ENCODE results near the gene CD80.

CD80 gene

GRCh38 chr3:119500265-119500664, 59.1 kb downstream of the CD80 start:
- Histone ChIP-seq H3K27me3 (ENCODE audit: control insufficient read depth, insufficient read depth, low read length) (no peaks in the 10 kb centered on the region), H3K27ac (ENCODE audit: low read depth, low read length) (no peak overlapping the region), H3K9ac (ENCODE audit: low read length) (no peak overlapping the region), H3K4me3 (ENCODE audit: low read length) (no peak overlapping the region), H3K4me1 (ENCODE audit: control insufficient read depth, insufficient read depth, low read length) (peaks cover 11% of the 10 kb centered on the region), H3K36me3 (ENCODE audit: control insufficient read depth, insufficient read depth, low read length) (no peaks in the 10 kb centered on the region)

- peak within 1 kb of the TSS; percentile 97 for H3K4me3 ChIP-seq (ENCODE audit: low read length)
- H3K9ac ChIP-seq (ENCODE audit: low read length) = peak within 1 kb of the TSS; percentile 98
- H3K27me3 ChIP-seq (ENCODE audit: control insufficient read depth, insufficient read depth, low read length) = no peaks in the 10 kb centered on the region
- H3K27ac ChIP-seq (ENCODE audit: low read depth, low read length) = peak within 1 kb of the TSS; percentile 96
- peaks cover 11% of the 10 kb centered on the region for H3K4me1 ChIP-seq (ENCODE audit: control insufficient read depth, insufficient read depth, low read length)
- no peaks in the 10 kb centered on the region for H3K36me3 ChIP-seq (ENCODE audit: control insufficient read depth, insufficient read depth, low read length)
Measured at GRCh38 chr3:119498186-119499011, 61.0 kb downstream of the CD80 start, which contains the start of gene TIMMDC1. TSS of gene TIMMDC1 (plus strand) at chr3:119498547. CDS start at chr3:119498734, 187 bp downstream.

GRCh38 chr3:119497820-119498185, 61.6 kb downstream of the CD80 start:
- H3K27me3 ChIP-seq (ENCODE audit: control insufficient read depth, insufficient read depth, low read length) = no peaks in the 10 kb centered on the region
- H3K9ac ChIP-seq (ENCODE audit: low read length) = peak overlapping the region; percentile 38
- peak overlapping the region; percentile 96 for H3K27ac ChIP-seq (ENCODE audit: low read depth, low read length)

GRCh38 chr3:119494597-119494996, 64.8 kb downstream of the CD80 start:
- no peaks in the 10 kb centered on the region for H3K36me3 ChIP-seq (ENCODE audit: control insufficient read depth, insufficient read depth, low read length)
- no peak overlapping the region for H3K27ac ChIP-seq (ENCODE audit: low read depth, low read length)
- no peak overlapping the region for H3K4me3 ChIP-seq (ENCODE audit: low read length)
- H3K4me1 ChIP-seq (ENCODE audit: control insufficient read depth, insufficient read depth, low read length) = peaks cover 4% of the 10 kb centered on the region
- no peaks in the 10 kb centered on the region for H3K27me3 ChIP-seq (ENCODE audit: control insufficient read depth, insufficient read depth, low read length)
- H3K9ac ChIP-seq (ENCODE audit: low read length) = no peak overlapping the region

More at GRCh38 chr3:119497820-119498185, 61.6 kb downstream of the CD80 start:
- no peaks in the 10 kb centered on the region for H3K36me3 ChIP-seq (ENCODE audit: control insufficient read depth, insufficient read depth, low read length)
- H3K4me1 ChIP-seq (ENCODE audit: control insufficient read depth, insufficient read depth, low read length) = peaks cover 11% of the 10 kb centered on the region
- H3K4me3 ChIP-seq (ENCODE audit: low read length) = peak overlapping the region; percentile 97

GRCh38 chr3:119492810-119493209, 66.6 kb downstream of the CD80 start:
- H3K27me3 ChIP-seq (ENCODE audit: control insufficient read depth, insufficient read depth, low read length) = no peaks in the 10 kb centered on the region
- H3K4me3 ChIP-seq (ENCODE audit: low read length) = no peak overlapping the region
- peaks cover 2% of the 10 kb centered on the region for H3K4me1 ChIP-seq (ENCODE audit: control insufficient read depth, insufficient read depth, low read length)
- no peak overlapping the region for H3K27ac ChIP-seq (ENCODE audit: low read depth, low read length)
- H3K9ac ChIP-seq (ENCODE audit: low read length) = no peak overlapping the region
- no peaks in the 10 kb centered on the region for H3K36me3 ChIP-seq (ENCODE audit: control insufficient read depth, insufficient read depth, low read length)

GRCh38 chr3:119492128-119492527, 67.3 kb downstream of the CD80 start:
- no peaks in the 10 kb centered on the region for H3K4me1 ChIP-seq (ENCODE audit: control insufficient read depth, insufficient read depth, low read length)
- H3K27me3 ChIP-seq (ENCODE audit: control insufficient read depth, insufficient read depth, low read length) = no peaks in the 10 kb centered on the region
- no peaks in the 10 kb centered on the region for H3K36me3 ChIP-seq (ENCODE audit: control insufficient read depth, insufficient read depth, low read length)
- no peak overlapping the region for H3K27ac ChIP-seq (ENCODE audit: low read depth, low read length)
- H3K9ac ChIP-seq (ENCODE audit: low read length) = no peak overlapping the region
- no peak overlapping the region for H3K4me3 ChIP-seq (ENCODE audit: low read length)

- no peak overlapping the region for H3K27ac ChIP-seq (ENCODE audit: low read depth, low read length)
- no peak overlapping the region for H3K9ac ChIP-seq (ENCODE audit: low read length)
- H3K27me3 ChIP-seq (ENCODE audit: control insufficient read depth, insufficient read depth, low read length) = no peaks in the 10 kb centered on the region
- H3K36me3 ChIP-seq (ENCODE audit: control insufficient read depth, insufficient read depth, low read length) = peaks cover 4% of the 10 kb centered on the region
- H3K4me1 ChIP-seq (ENCODE audit: control insufficient read depth, insufficient read depth, low read length) = no peaks in the 10 kb centered on the region
- no peak overlapping the region for H3K4me3 ChIP-seq (ENCODE audit: low read length)
Measured at GRCh38 chr3:119490153-119490552, 69.3 kb downstream of the CD80 start.

- Histone ChIP-seq H3K36me3 (ENCODE audit: control insufficient read depth, insufficient read depth, low read length) (peaks cover 7% of the 10 kb centered on the region), H3K27me3 (ENCODE audit: control insufficient read depth, insufficient read depth, low read length) (no peaks in the 10 kb centered on the region), H3K4me1 (ENCODE audit: control insufficient read depth, insufficient read depth, low read length) (no peaks in the 10 kb centered on the region), H3K4me3 (ENCODE audit: low read length) (no peak overlapping the region), H3K9ac (ENCODE audit: low read length) (no peak overlapping the region), H3K27ac (ENCODE audit: low read depth, low read length) (no peak overlapping the region)
Measured at GRCh38 chr3:119485563-119485962, 73.9 kb downstream of the CD80 start.

- Histone ChIP-seq H3K36me3 (ENCODE audit: control insufficient read depth, insufficient read depth, low read length) (peaks cover 7% of the 10 kb centered on the region), H3K4me3 (ENCODE audit: low read length) (no peak overlapping the region), H3K27ac (ENCODE audit: low read depth, low read length) (no peak overlapping the region), H3K27me3 (ENCODE audit: control insufficient read depth, insufficient read depth, low read length) (no peaks in the 10 kb centered on the region), H3K4me1 (ENCODE audit: control insufficient read depth, insufficient read depth, low read length) (no peaks in the 10 kb centered on the region), H3K9ac (ENCODE audit: low read length) (no peak overlapping the region)
Measured at GRCh38 chr3:119483101-119483500, 76.3 kb downstream of the CD80 start.

GRCh38 chr3:119481079-119481478, 78.3 kb downstream of the CD80 start:
- H3K4me3 ChIP-seq (ENCODE audit: low read length) = no peak overlapping the region
- no peaks in the 10 kb centered on the region for H3K27me3 ChIP-seq (ENCODE audit: control insufficient read depth, insufficient read depth, low read length)
- no peak overlapping the region for H3K27ac ChIP-seq (ENCODE audit: low read depth, low read length)
- peaks cover 11% of the 10 kb centered on the region for H3K36me3 ChIP-seq (ENCODE audit: control insufficient read depth, insufficient read depth, low read length)
- no peaks in the 10 kb centered on the region for H3K4me1 ChIP-seq (ENCODE audit: control insufficient read depth, insufficient read depth, low read length)
- H3K9ac ChIP-seq (ENCODE audit: low read length) = no peak overlapping the region

Measured in rectal smooth muscle tissue (tissue), 1 donor.